SIG-M5 (cell line): ENCODE results near the gene STYX.
"Not testable (repeated sequence)": the region's sequence is repeated elsewhere in the genome, so short reads cannot be mapped to it uniquely, and the experiment has no call there.

Source experiments
- DNase-seq: peaks from one replicate; lab custom pipeline; 2025; lab: John Stamatoyannopoulos, UW

STYX gene

GRCh38 chr14:52727509-52727908 lies 2.5 kb upstream of the STYX start:
- not testable (repeated sequence) for DNase-seq

DNA sequence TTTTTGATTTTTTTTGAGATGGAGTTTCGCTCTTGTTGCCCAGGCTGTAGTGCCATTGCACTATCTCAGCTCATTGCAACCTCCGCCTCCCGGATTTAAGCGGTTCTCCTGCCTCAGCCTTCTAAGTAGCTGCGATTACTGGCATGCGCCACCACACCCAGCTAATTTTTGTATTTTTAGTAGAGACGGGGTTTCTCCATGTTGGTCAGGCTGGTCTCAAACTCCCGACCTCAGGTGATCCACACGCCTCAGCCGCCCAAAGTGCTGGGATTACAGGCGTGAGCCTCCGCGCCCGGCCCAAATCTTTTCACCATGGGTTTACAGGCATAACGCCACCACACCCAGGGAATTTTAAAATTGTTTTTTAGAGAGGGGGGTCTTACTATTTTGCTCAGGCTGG lies 931 bp upstream of the STYX start:
- DNase-seq, result not testable (repeated sequence)

- no peak for DNase-seq
Measured at GRCh38 chr14:52729585-52729924, 411 bp upstream of the STYX start.

- no peak for DNase-seq
Measured at GRCh38 chr14:52730709-52731111, 744 bp downstream of the STYX start.

GRCh38 chr14:52733824-52734223 lies 3.9 kb downstream of the STYX start:
- DNase-seq, result no peak

GRCh38 chr14:52735921-52736489 lies 6.0 kb downstream of the STYX start:
- no peak for DNase-seq

DNA sequence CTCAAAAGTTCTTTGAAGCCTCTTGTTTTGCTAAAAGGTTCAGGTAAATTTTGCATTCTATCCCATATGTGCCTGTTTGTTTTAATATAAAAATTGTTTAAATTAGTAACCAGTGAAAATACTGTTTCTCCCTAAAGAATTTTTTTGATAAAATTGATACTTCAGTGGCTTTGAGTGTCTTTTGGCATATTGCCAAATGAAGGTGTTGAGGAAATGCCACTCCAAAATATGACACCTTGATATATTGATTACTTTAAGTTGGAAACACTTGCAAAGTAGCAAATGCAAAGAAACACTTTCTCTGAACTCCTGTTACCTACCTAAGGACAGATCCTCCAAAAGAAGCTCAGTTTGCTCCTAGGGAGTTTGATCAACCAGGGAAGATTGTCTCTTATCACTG lies 8.4 kb downstream of the STYX start:
- no peak for DNase-seq

DNA sequence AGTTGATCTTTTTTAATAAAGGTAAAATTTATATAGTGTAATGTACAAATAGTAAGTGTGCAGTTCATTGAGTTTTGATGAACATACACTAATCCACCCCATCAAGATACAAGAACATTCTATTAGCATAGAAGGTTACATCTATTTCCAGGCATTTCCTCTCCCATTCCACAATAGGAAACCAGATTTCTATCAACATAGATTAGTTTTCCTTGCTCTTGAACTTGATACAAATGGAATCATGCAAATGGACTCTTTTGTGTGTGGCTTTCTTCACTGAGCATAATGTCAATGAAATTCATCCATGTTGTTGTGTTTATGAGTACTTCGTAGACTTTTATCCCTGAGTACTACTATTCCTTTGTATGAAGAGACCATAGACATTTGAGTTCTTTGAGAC lies 10.8 kb downstream of the STYX start:
- no peak for DNase-seq

- no peak for DNase-seq
Measured at GRCh38 chr14:52741865-52742264, 11.9 kb downstream of the STYX start.

GRCh38 chr14:52748647-52749292 lies 18.8 kb downstream of the STYX start:
- no peak for DNase-seq

- no peak for DNase-seq
Measured at GRCh38 chr14:52755607-52756316, 25.8 kb downstream of the STYX start.

DNA sequence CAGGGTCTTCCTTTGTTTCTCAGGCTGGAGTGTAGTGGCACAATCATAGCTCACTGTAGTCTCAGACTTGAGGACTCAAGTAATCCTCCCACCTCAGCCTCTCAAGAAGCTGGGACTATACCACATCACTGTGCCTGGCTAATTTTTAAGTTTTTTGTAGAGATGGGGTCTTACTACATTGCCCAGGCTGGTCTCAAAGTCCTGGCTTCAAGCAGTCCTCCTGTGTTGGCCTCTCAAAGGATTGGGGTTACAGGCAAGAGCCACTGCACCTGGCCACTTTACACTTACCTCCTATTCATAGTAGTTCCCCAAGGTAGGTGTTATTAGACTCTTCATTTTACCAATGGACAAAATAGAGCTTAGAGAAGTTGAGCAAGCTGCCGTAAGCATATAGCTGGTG lies 29.2 kb downstream of the STYX start:
- no peak for DNase-seq

DNA sequence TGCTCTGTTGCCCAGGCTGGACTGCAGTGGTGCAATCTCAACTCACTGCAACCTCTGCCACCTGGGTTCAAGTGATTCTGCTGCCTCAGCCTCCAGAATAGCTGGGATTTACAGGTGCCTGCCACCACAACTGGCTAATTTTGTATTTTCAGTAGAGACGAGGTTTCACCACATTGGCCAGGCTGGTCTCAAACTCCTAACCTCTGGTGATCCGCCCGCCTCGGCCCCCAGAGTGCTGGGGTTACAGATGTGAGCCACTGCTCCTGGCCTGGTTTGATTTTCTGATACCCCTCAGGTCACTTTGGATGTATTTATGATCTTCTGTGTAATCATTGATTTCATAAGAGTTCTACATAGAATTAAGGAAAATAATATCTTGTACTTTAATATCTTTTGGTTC lies 33.0 kb downstream of the STYX start:
- not testable (repeated sequence) for DNase-seq

- no peak for DNase-seq
Measured at GRCh38 chr14:52767058-52767833, 37.3 kb downstream of the STYX start.

DNA sequence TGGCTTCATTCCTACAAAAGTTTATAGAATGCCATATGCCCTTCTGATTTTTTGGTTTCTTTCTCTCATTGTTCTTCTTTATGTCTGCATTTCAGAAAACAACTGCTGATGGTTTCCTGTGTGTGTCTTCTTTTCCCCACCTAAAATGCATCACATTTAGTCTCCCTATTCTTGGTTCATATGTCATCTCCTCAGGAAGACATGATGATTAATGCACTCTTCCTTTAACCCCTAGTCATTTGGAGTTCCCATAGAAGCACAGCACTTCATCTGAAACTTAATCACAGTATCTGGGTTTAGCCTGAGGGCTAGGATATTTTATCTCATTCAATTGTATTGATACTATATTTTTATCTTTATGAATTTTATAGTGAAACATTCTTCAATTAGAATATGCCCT lies 39.9 kb downstream of the STYX start:
- no peak for DNase-seq

DNA sequence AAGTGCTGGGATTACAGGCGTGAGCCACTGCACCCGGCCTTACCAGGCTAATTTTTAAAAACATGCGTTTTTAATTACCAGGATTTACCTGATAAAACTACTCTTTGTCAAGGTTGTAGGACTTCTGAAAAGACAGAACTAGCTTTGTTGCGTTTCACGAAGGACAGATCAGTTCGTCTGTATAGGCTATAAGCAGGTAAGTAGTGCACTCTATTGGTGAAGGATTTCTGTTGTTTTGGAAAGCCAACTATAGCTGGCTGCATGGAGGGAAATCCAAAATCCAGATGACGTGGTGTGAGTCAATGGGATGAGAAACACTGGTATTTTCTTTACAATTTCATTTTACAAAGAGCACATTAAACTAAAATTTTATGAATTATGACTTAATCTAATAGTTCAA lies 46.9 kb downstream of the STYX start:
- no peak for DNase-seq

GRCh38 chr14:52778702-52779101 lies 48.7 kb downstream of the STYX start:
- no peak for DNase-seq

DNA sequence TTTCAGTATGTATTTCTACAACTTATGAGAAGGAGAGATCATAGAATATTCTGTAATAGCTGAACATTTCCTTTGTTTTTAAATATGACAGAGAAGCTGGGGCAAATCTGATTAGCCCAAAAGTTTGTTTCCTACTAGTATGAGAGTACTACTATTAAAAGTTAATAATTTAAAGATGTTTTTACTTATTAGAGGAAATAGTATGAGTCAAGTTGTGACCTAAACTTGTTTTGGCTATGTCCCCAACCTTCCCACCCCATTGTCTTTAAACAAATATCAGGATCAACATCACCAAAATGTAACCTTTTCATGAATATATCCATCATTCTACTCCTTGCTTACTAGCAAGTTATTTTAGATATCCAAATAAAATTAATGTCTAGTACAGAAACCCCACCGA lies 50.9 kb downstream of the STYX start:
- no peak for DNase-seq

DNA sequence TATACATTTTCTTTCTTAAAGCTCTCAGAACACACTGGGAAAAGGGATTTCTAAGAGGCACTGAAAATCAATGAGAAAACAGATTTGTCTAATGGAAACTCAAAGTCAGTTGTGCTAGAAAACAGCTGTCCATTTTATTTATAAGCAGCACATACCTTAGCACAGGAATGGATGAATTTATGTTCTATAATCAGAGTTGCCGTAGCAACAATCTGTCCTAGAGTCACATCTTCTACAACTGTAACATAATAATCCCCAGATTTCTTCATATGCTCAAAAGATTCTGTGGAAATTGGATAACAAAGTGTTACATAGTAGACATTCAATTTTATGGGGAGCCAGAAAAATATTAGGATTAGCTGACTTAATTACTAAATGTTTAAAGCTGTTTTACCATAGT lies 51.7 kb downstream of the STYX start:
- no peak for DNase-seq

- DNase-seq, result no peak
Measured at GRCh38 chr14:52783206-52783605, 53.2 kb downstream of the STYX start.

- DNase-seq, result no peak
Measured at GRCh38 chr14:52786887-52787286, 56.9 kb downstream of the STYX start.

DNA sequence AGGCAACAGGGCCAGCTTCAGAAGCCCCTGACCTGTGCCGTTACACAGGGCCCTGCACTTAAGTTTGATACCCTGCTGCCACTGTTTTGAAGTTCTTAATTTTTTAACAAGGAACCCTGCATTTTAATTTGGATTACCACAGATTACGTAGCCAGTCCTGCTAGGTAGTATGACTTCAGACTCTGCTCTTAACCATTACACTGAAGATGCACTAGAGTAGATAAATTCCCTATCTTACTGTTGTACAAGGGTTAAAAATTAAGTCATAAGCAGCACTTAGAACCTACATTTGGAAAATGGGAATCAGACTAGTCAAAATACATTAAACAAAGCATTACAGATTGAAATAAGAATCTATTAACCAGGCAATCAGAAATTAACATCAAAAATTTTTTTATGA lies 59.2 kb downstream of the STYX start:
- DNase-seq, result no peak
